Sigmoid colon (tissue), 7 donors: Measurements from ENCODE around the gene CDH20. TPM values are rescaled to one million over a fixed set of nuclear protein-coding genes. Genes with fewer than 3 reads are reported as not detected.

ENCODE experiments used
- DNase-seq: peaks from one replicate; pipeline ENCODE4 v3.0.0-alpha.2; 2019
- H3K27ac ChIP-seq, 4 donors: fragments of 200-600 bp; sonication (generic); one replicate each; pipeline ENCODE4 v1.5.1; 2016 to 2019; ENCODE audit warnings: mild to moderate bottlenecking in 1 of 4
- H3K27me3 ChIP-seq, 3 donors: fragments of 200-600 bp; sonication (generic); one replicate each; pipeline ENCODE4 v1.5.1; 2019; ENCODE audit warnings: mild to moderate bottlenecking in 1 of 3
- H3K36me3 ChIP-seq, 4 donors: fragments of 200-600 bp; sonication (generic); one replicate each; pipeline ENCODE4 v1.5.1; 2016 to 2019
- H3K4me1 ChIP-seq, 4 donors: fragments of 200-600 bp; sonication (generic); one replicate each; pipeline ENCODE4 v1.5.1; 2017 to 2019
- H3K4me3 ChIP-seq, 4 donors: fragments of 200-600 bp; sonication (generic); one replicate each; pipeline ENCODE4 v1.5.1; 2017 to 2019; ENCODE audit warnings: mild to moderate bottlenecking in 2 of 4, moderate library complexity in 1 of 4
- H3K9me3 ChIP-seq, 4 donors: fragments of 200-600 bp in 3 of 4; sonication (generic) in 3 of 4; one replicate each; pipeline versions ENCODE4 v1.5.1 to v1.6.1; 2013 to 2019
- EP300 ChIP-seq, 4 donors: sonication (generic); formaldehyde crosslinking; IDR thresholded peaks; one replicate each; pipeline ENCODE4 v1.6.1; 2017; ENCODE audit warnings: antibody characterized with exemption in 4 of 4
- POLR2A ChIP-seq, 2 donors: fragments of 450-650 bp; IDR thresholded peaks; one replicate each; pipeline ENCODE4 v1.6.1; 2016; ENCODE audit warnings: antibody characterized with exemption in 2 of 2, mild to moderate bottlenecking in 2 of 2, moderate library complexity in 2 of 2
- POLR2AphosphoS5 ChIP-seq, 4 donors: sonication (generic); formaldehyde crosslinking; IDR thresholded peaks; one replicate each; pipeline ENCODE4 v1.6.1; 2017; ENCODE audit warnings: antibody characterized with exemption in 4 of 4
- WGBS, 2 donors: extraction: QIAGEN DNeasy Blood & Tissue Kit; methylation state at CpG; one replicate each; pipeline ENCODE4 v1.1.7; 2013; 5-methylcytosine and 5-hydroxymethylcytosine counted together
- intact Hi-C: fragments of 100-400 bp; cut with DNase I; formaldehyde crosslinking; loops from one replicate; pipeline ENCODE4 v1.15.1; 2023
- polyA plus RNA-seq, 3 donors: library from polyadenylated mRNA; stranded (reverse); fragments of 200-250 nt; gene quantifications; one replicate each; pipeline ENCODE4 v1.2.3, GENCODE V29; 2013
- total RNA-seq, 4 donors: library from RNA; depleted of rRNA; stranded (reverse); fragments of >200 nt; gene quantifications; one replicate each; pipeline ENCODE4 v1.1.0, GENCODE V29; 2016
- TF ChIP-seq, protein P1 (sequence below), 4 experiments: fragments of 450-650 bp in 3 of 4; fragments of 200-600 bp in 1 of 4; IDR thresholded peaks; one replicate each; pipeline ENCODE4 v1.5.1; 2016 to 2019; ENCODE audit warnings: antibody characterized with exemption in 4 of 4, mild to moderate bottlenecking in 3 of 4, moderate library complexity in 2 of 4
- donor health status: healthy with polysubstance abuse.
- donor health status: Bipolar disorder and iron deficiency.
- donor health status: healthy.

Gene CDH20
- total and polyA plus RNA-seq, 7 donors: under 0.01 to 0.33 (median 0.21) TPM; not detected in 3

DNA sequence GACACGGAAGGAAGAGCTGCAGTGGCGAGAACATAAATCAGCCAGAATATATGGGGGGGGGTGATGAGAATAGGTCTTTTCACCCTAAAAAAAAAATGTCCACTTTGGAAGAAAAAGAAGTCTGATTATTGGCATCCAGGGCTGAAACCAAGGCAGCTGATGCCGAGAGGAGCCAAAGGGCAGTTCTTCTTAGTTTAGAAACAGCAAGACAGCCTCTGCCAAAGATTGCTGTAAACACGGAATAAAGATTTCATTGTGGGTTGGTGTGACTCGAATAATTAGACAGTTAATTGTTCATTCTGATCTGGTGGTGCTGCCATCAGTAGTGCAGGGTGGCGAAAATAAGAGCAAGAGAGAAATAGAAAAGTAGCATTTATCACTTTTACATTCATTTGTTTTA, 3.5 kb downstream of the CDH20 start:
- TF ChIP-seq EP300 (IDR thresholded peaks at IDR 0.05) (no peak), POLR2AphosphoS5 (IDR thresholded peaks at IDR 0.05) (no peak)
- WGBS, 2 donors: 75 to 76% methylated on average over 6 of the region's 6 CpGs
- Histone ChIP-seq H3K36me3 (no peaks in the 10 kb centered on the region), H3K27ac (no peak overlapping the region), H3K4me1 (peaks cover 0 to 14% (median 13%) of the 10 kb centered on the region in 4 donors), H3K4me3 (no peak overlapping the region), H3K27me3 (peaks cover 10 to 45% (median 21%) of the 10 kb centered on the region in 3 donors), H3K9me3 (no peaks in the 10 kb centered on the region)
- DNase-seq: no peak
- intact Hi-C loops: no loop called here

DNA sequence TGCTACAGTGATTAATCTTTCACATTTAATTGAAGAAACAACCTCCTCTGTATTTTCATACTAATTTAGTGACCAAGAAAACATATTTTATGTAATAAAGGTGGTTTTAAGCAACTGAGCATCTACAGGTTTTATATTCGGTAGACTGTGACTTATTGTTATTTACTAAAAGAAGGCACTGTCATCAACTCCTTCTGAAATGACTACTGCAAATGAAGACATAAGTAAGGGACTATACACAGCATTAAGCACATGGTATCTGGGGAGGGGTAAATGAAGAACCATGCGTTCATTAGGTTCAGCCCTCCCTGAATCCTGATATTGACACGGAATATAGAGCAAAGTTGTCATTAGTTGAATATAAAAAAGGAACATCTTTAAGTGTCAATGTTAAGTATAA, 4.3 kb downstream of the CDH20 start:
- Histone ChIP-seq H3K36me3 (no peaks in the 10 kb centered on the region), H3K27ac (no peak overlapping the region), H3K27me3 (peaks cover 10 to 45% (median 21%) of the 10 kb centered on the region in 3 donors), H3K9me3 (no peaks in the 10 kb centered on the region), H3K4me3 (no peak overlapping the region), H3K4me1 (peaks cover 0 to 14% (median 13%) of the 10 kb centered on the region in 4 donors)
- intact Hi-C loops: no loop called here
- WGBS, 2 donors: 84 to 86% methylated on average over 3 of the region's 3 CpGs
- TF ChIP-seq, protein P1, sequence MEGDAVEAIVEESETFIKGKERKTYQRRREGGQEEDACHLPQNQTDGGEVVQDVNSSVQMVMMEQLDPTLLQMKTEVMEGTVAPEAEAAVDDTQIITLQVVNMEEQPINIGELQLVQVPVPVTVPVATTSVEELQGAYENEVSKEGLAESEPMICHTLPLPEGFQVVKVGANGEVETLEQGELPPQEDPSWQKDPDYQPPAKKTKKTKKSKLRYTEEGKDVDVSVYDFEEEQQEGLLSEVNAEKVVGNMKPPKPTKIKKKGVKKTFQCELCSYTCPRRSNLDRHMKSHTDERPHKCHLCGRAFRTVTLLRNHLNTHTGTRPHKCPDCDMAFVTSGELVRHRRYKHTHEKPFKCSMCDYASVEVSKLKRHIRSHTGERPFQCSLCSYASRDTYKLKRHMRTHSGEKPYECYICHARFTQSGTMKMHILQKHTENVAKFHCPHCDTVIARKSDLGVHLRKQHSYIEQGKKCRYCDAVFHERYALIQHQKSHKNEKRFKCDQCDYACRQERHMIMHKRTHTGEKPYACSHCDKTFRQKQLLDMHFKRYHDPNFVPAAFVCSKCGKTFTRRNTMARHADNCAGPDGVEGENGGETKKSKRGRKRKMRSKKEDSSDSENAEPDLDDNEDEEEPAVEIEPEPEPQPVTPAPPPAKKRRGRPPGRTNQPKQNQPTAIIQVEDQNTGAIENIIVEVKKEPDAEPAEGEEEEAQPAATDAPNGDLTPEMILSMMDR (IDR thresholded peaks at IDR 0.05): no peak
- TF ChIP-seq EP300 (IDR thresholded peaks at IDR 0.05): no peak
- no peak for TF ChIP-seq POLR2AphosphoS5 (IDR thresholded peaks at IDR 0.05)
- TF ChIP-seq POLR2A (IDR thresholded peaks at IDR 0.05): no peak
- no peak for DNase-seq

DNA sequence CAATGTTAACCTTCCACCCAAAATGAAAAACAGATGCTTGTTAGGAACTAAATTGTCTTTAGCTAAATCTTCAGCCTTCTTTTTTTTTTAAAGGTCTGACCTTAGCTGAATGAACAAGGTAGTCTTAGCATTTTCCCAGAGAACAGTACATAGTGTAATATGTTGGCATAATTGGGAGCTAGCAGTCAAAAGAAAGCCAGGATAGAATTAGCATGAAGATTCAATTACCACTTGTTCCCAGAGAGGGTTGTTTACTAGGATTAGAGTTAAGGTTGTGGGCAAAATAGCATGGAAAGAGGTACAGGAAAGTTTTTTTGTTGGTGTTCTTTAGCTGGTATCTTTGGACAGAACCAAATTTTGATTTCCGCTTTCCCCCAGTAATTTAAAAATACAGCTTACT, 6.9 kb downstream of the CDH20 start:
- TF ChIP-seq, protein P1 (IDR thresholded peaks at IDR 0.05): no peak
- no peak for TF ChIP-seq POLR2A (IDR thresholded peaks at IDR 0.05)
- TF ChIP-seq POLR2AphosphoS5 (IDR thresholded peaks at IDR 0.05): no peak
- TF ChIP-seq EP300 (IDR thresholded peaks at IDR 0.05): no peak
- H3K4me3 ChIP-seq: no peak overlapping the region
- peaks cover 0 to 19% (median 2%) of the 10 kb centered on the region in 3 donors for H3K27me3 ChIP-seq
- no peaks in the 10 kb centered on the region for H3K4me1 ChIP-seq
- no peaks in the 10 kb centered on the region for H3K9me3 ChIP-seq
- no peak overlapping the region for H3K27ac ChIP-seq
- H3K36me3 ChIP-seq: no peaks in the 10 kb centered on the region
- WGBS, 2 donors: 0 to 4% methylated on average over 1 of the region's 1 CpG
- no peak for DNase-seq
- intact Hi-C loops: no loop called here

DNA sequence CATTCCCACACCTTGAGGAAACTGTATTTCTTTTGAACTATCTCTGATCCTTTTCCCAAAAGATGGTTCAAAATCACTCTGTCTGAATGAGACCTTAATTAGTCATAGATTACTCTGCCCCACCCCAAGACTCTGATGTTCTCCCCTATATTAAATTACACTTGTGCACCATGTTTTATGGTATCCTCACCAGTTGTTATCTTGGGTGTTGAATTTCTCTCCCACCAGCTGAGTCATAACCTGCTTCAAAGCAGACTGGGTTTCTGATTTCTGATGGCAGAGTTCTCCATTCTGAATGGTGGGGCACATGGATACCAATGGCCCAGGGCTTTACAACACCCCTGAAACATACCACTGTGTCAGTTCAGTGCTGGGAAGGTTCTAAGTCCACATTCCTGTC, 15.0 kb downstream of the CDH20 start:
- TF ChIP-seq EP300 (IDR thresholded peaks at IDR 0.05) (no peak), POLR2AphosphoS5 (IDR thresholded peaks at IDR 0.05) (no peak), POLR2A (IDR thresholded peaks at IDR 0.05) (no peak)
- TF ChIP-seq, protein P1 (IDR thresholded peaks at IDR 0.05): no peak
- intact Hi-C loops: no loop called here

DNA sequence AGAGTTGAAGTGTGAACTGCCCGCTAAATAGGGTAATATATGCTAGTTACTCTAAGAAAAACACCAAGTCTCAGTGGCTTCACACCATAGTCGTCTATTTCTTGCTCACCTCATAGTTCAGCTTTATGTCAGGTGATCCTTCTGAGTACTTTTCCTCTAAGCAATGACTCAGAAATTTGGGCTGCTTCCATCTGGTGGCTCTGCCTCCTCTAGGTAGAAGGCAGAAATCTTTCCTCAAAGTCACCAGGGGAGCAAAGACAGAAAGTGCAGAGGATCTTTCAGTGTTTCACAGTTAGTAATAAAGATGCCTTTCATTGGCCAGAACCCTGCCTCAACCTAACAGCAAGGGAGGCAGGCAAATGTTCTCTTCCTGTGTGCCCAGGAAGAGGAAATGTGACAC, 17.3 kb downstream of the CDH20 start:
- intact Hi-C loops: no loop called here
- no peaks in the 10 kb centered on the region for H3K9me3 ChIP-seq
- TF ChIP-seq POLR2A (IDR thresholded peaks at IDR 0.05) (no peak), POLR2AphosphoS5 (IDR thresholded peaks at IDR 0.05) (no peak), EP300 (IDR thresholded peaks at IDR 0.05) (no peak)
- TF ChIP-seq, protein P1 (IDR thresholded peaks at IDR 0.05): no peak
- DNase-seq: no peak
- no peak overlapping the region for H3K4me3 ChIP-seq
- WGBS, 2 donors: 75 to 87% methylated on average over 2 of the region's 2 CpGs
- H3K36me3 ChIP-seq: no peaks in the 10 kb centered on the region
- H3K4me1 ChIP-seq: no peaks in the 10 kb centered on the region
- H3K27me3 ChIP-seq: no peaks in the 10 kb centered on the region
- H3K27ac ChIP-seq: no peak overlapping the region

More for the DNA sequence above, 15.0 kb downstream of the CDH20 start:
- no peaks in the 10 kb centered on the region for H3K4me1 ChIP-seq
- no peak for DNase-seq
- H3K27ac ChIP-seq: no peak overlapping the region
- no peaks in the 10 kb centered on the region for H3K36me3 ChIP-seq
- H3K9me3 ChIP-seq: no peaks in the 10 kb centered on the region
- no peaks in the 10 kb centered on the region for H3K27me3 ChIP-seq
- H3K4me3 ChIP-seq: no peak overlapping the region
